Measurements from ENCODE around the gene RHOH. TPM values are rescaled to one million over a fixed set of nuclear protein-coding genes. Genes with fewer than 3 reads are reported as not detected.

RHOH gene
- total RNA-seq, 1 donor from 2014 or later, result 11.2 TPM

DNA sequence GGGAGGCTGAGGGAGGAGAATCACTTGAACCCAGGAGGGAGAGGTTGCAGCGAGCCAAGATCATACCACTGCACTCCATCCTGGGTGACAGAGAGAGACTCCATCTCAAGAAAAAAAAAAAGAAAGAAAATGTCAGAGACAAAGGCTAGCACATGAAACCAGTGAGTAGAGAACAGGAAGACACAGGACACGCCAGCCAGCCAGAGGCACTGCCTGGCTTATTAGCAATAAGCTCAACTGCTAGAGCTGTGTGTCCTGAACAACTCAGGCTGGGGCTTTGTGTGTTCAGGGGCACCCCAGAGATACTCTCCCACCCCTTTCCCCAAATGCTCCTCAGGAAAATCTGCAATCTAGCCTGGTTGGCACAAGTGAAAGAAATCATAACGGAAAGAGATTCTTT lies 60.0 kb downstream of the RHOH start:
- H3K9ac ChIP-seq, result no peak overlapping the region
- Mint-ChIP-seq H3K36me3 (no peaks in the 10 kb centered on the region), H3K4me1 (peaks cover 46% of the 10 kb centered on the region), H3K9me3 (peaks cover under 1% of the 10 kb centered on the region), H3K27me3 (ENCODE audit: insufficient read depth, low read depth) (no peaks in the 10 kb centered on the region), H3K27ac (peak overlapping the region; percentile 33), H3K4me3 (no peak overlapping the region)
- no peaks in the 10 kb centered on the region for H3K79me2 ChIP-seq (ENCODE audit: low read depth)
- no peak overlapping the region for H3K27ac ChIP-seq
- H3F3A ChIP-seq (ENCODE audit: low read depth), result peaks cover 8% of the 10 kb centered on the region
- no peaks in the 10 kb centered on the region for H3K27me3 ChIP-seq
- no peak overlapping the region for H3K4me3 ChIP-seq
- H2AFZ ChIP-seq (replicated peaks), result no peak overlapping the region
- peaks cover 24% of the 10 kb centered on the region for H3K4me1 ChIP-seq
- H3K36me3 ChIP-seq, result no peaks in the 10 kb centered on the region
- TF ChIP-seq EZH2 (IDR thresholded peaks at IDR 0.05) (no peak), EZH2phosphoT487 (IDR thresholded peaks at IDR 0.05) (no peak)
- TF ChIP-seq, protein P1, sequence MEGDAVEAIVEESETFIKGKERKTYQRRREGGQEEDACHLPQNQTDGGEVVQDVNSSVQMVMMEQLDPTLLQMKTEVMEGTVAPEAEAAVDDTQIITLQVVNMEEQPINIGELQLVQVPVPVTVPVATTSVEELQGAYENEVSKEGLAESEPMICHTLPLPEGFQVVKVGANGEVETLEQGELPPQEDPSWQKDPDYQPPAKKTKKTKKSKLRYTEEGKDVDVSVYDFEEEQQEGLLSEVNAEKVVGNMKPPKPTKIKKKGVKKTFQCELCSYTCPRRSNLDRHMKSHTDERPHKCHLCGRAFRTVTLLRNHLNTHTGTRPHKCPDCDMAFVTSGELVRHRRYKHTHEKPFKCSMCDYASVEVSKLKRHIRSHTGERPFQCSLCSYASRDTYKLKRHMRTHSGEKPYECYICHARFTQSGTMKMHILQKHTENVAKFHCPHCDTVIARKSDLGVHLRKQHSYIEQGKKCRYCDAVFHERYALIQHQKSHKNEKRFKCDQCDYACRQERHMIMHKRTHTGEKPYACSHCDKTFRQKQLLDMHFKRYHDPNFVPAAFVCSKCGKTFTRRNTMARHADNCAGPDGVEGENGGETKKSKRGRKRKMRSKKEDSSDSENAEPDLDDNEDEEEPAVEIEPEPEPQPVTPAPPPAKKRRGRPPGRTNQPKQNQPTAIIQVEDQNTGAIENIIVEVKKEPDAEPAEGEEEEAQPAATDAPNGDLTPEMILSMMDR (IDR thresholded peaks at IDR 0.05), result no peak
- H4K20me1 ChIP-seq (ENCODE audit: low read depth), result no peaks in the 10 kb centered on the region
- no peaks in the 10 kb centered on the region for H3K9me3 ChIP-seq (ENCODE audit: low read depth)
- no peak overlapping the region for H3K4me2 ChIP-seq
- no peak for DNase-seq (ENCODE audit: low spot score)

GRCh38 chr4:40258627-40259026 lies 61.8 kb downstream of the RHOH start:
- no peak overlapping the region for H3K27ac ChIP-seq
- no peak overlapping the region for H3K4me2 ChIP-seq
- TF ChIP-seq, protein P1 (IDR thresholded peaks at IDR 0.05), result no peak
- no peak for TF ChIP-seq EZH2 (IDR thresholded peaks at IDR 0.05)
- no peak for TF ChIP-seq EZH2phosphoT487 (IDR thresholded peaks at IDR 0.05)

DNA sequence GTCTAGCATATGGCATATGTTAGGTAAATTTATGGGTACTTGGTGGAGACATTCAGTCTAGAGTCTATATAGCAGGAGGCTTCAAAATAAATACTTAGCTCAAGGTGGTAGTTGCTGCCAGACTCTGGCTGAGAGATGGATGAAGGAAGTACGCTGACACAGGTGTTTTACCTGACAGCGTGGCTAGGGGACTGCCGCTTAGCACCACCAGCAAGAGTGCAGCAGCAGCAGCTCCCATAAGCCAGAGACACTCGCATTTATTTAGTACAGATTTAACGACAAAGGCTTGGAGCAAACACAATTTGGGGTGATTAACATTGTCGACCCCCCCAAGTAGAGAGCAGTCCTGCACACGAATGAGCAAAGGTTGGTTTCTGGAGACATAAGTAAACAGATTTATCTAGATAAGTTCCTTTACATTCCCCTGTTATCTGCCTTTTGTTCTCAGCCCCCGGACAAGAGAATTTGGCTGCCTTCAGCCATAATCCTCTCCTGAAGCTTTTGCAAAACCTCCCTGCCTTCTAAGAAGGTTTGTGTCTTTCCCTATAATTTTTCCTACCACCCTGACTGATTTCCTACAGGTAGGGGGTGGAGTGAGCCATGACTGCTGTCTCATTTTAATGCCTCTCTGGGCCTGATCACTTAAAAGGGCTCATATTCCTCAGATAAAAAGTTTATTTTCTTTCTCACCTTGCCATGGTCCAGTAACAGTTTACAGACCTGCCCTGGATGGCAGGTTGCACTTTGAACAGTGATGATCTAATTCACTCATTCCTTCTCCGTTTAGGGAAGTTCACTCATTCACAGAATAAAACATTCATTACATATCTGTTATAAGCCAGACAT lies 64.6 kb downstream of the RHOH start:
- peaks cover 20% of the 10 kb centered on the region for H3F3A ChIP-seq (ENCODE audit: low read depth)
- H2AFZ ChIP-seq (replicated peaks), result no peak overlapping the region
- TF ChIP-seq EZH2 (IDR thresholded peaks at IDR 0.05) (no peak), EZH2phosphoT487 (IDR thresholded peaks at IDR 0.05) (no peak)
- TF ChIP-seq, protein P1 (IDR thresholded peaks at IDR 0.05), result no peak
- H3K9me3 ChIP-seq (ENCODE audit: low read depth), result no peaks in the 10 kb centered on the region
- peak; percentile 45 for DNase-seq (ENCODE audit: low spot score)
- Mint-ChIP-seq H3K9me3 (no peaks in the 10 kb centered on the region), H3K4me1 (peaks cover 50% of the 10 kb centered on the region), H3K4me3 (no peak overlapping the region), H3K27me3 (ENCODE audit: insufficient read depth, low read depth) (peaks cover 6% of the 10 kb centered on the region), H3K36me3 (no peaks in the 10 kb centered on the region), H3K27ac (peak overlapping the region; percentile 13)
- no peaks in the 10 kb centered on the region for H3K79me2 ChIP-seq (ENCODE audit: low read depth)
- no peak overlapping the region for H3K9ac ChIP-seq
- H3K27ac ChIP-seq, result no peak overlapping the region
- H3K4me2 ChIP-seq, result no peak overlapping the region
- no peak overlapping the region for H3K4me3 ChIP-seq
- no peaks in the 10 kb centered on the region for H4K20me1 ChIP-seq (ENCODE audit: low read depth)
- H3K36me3 ChIP-seq, result no peaks in the 10 kb centered on the region
- H3K4me1 ChIP-seq, result peaks cover 34% of the 10 kb centered on the region
- H3K27me3 ChIP-seq, result no peaks in the 10 kb centered on the region

More at GRCh38 chr4:40258627-40259026, 61.8 kb downstream of the RHOH start:
- Histone ChIP-seq H3K9me3 (ENCODE audit: low read depth) (no peaks in the 10 kb centered on the region), H3K4me3 (no peak overlapping the region), H3F3A (ENCODE audit: low read depth) (peaks cover 11% of the 10 kb centered on the region), H2AFZ (replicated peaks) (peak overlapping the region; percentile 98), H3K27me3 (no peaks in the 10 kb centered on the region), H4K20me1 (ENCODE audit: low read depth) (no peaks in the 10 kb centered on the region), H3K79me2 (ENCODE audit: low read depth) (no peaks in the 10 kb centered on the region), H3K9ac (no peak overlapping the region), H3K4me1 (peaks cover 28% of the 10 kb centered on the region), H3K36me3 (no peaks in the 10 kb centered on the region)
- peaks cover 3% of the 10 kb centered on the region for H3K27me3 Mint-ChIP-seq (ENCODE audit: insufficient read depth, low read depth)
- no peaks in the 10 kb centered on the region for H3K36me3 Mint-ChIP-seq
- no peaks in the 10 kb centered on the region for H3K9me3 Mint-ChIP-seq
- DNase-seq (ENCODE audit: low spot score), result no peak
- no peak overlapping the region for H3K4me3 Mint-ChIP-seq
- peaks cover 50% of the 10 kb centered on the region for H3K4me1 Mint-ChIP-seq
- H3K27ac Mint-ChIP-seq, result no peak overlapping the region
